ACHN (cell line): ENCODE measurements around the gene VSIR.

Experiments
- DNase-seq: peaks from one replicate; pipeline ENCODE4 v3.0.0-alpha.2; 2015
- in situ Hi-C: cut with HindIII; loops from 2 replicates; pipeline ENCODE4 v1.10.0; 2017; ENCODE audit warnings: low sequenced_read_pairs, low pct_ligation_motif_present, low pct_unique_long_range_greater_than_20kb

The VSIR gene

DNA sequence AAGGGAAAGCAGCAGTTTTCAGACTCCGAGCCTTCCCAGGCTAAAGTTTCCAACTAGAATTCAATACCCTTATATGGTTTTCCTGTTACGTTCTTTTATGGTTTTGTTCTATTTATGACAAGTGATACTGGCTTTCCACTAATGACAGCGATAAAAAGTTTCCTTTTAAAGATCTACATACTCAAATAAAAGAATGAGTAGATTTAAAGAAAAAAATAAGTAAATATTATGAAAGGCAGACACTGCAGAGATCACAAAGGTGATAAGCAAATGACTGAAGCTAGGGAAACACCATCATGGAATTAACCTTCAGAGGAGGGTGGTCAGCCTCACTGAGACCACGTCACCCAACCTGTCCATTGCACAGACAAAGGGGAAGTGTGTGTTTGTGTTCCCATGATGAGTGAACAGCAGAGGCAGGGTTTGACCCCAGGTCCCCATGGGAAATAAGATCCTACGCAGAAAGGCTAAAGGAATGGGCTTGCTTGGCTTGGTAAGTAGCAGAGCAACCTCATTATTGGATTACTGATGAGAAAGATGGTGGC is 4.0 kb downstream of the VSIR start:
- DNase-seq = no peak
- in situ Hi-C loops = no loop called here

DNA sequence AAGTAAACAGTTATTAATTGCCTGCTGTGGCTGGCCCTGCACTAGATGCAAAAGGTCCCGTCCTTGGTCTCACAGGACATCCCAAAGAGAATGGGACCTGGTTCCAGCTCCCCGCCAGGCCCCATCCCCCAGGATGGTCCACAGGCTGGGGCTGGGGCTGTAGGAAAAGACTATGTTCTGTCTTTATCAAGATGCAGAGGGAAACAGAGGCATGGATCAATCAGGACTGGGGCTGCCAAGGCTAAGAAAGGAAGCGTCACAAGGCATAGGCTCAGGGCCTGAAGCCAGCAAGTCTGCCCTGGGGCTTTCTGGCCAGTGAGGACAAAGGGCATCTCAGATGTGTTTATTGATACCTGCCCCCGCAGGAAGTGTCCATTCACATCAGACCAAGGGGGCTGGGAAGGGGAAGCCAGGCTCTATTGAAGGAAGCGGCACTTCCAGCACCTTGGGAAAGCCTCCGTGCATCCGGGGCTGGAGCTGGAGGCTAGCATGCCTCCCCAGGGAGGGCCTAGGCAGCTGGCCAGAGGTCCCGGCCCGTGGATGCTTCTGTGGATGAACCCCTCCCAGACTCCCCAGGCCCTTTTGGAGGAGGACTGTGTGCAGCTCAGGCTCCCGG is 5.8 kb downstream of the VSIR start:
- in situ Hi-C loops = no loop called here
- DNase-seq = no peak

DNA sequence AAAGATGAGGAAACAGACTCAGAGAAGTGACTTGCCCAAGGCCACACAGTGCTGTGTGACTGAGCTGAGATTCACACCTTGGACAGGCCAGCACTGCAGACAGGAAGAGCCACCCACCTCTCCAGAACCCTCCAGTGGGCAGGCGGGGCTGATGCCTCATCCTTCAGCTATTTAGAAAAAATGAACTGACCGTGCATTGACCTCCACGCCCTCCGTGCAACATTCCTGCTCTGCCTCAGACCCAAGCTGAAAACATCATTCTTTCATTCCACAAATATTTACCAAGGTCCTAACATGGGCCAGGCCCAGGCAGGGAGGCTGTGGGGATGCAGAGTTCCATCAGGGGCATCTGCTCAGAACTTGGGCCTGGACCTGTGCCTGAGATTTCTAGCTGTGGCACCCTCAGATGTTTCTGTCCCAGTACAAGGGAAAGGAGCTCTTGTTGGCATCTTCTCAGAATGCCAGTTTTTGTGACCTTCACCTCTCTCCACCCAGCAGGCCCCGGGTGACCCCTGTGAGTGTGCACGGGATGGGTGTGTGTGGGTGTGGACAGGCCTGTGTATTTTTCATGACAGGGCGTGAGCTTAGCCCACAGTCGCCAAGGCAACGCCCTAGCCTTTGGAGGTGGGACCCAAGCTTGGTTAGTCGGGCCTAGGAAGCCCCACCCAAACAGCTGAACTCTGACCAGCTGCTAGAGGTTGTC is 6.5 kb downstream of the VSIR start:
- in situ Hi-C loops = no loop called here
- peak; percentile 99 for DNase-seq

DNA sequence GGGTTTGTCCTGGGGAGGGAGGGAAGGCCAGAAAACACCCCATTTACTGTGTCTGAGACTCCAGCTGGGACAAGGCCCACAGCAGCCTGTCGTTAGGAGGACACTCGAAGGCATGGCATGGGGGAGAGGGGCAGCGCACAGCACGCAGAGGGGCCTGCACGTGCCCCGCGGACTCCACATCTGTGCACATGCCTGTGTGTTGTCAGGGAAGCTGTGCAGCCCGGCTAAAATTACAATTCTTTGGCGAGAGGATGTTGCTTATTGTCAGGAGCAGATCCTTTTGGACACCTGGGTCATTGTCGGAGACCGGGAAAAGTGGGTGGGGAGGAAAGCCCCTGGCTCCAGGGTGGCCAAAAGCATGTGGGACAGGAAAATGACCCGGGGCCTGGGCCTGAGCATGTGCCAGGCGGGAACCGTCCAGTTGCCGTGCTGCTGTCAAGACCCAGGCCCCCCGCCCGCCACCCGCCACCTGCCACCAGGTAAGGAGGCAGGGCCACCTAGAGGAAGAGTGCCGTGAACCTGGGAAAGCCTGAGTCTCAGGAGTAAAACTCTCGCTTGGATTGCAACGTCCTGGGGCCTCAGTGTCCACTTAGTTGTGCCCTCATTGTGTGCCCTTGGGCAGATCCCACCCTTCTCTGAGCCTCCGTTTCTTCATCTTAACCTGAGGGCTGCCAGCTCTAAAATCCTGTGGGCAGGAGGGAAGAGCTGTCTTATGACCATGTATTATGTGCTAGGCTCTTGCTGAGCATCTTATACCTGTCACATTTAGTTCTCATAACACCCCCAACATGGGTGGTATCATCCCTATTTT is 7.2 kb downstream of the VSIR start:
- DNase-seq = no peak
- in situ Hi-C loops = no loop called here

DNA sequence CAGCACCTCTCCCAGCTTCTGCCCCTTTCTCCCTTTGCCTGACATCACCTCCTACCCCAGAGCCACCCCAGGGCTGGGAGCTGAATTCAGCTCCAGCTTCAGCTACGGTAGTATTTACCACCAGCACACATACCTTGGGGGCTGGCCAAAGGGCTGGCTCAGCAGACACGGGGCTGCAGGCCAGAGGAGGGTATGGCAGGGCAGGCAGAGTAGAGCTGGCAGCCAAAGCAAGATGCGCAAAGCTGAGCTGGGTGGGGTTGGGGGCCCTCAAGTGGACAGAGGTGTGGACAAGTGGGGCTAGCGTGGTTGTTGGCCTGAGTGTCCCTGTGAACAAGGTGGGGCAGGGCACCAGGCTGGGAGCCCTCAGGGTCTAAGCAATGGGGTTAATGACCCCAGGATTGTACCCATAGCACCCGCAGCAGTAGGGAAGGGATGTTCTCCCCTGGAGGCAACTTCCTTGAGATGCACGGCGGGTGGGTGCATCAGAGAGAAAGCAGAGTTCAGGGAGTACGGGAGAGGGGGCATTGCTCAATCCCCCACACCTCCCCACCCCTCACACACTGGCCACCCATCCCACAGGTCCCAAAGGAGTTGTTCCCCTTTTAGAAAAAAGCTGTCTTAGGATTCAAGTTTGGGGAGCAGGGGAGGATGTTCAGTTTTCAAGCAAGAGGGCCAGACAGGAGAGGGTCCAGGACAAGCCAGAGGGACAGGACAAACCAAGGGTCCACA is 8.0 kb downstream of the VSIR start:
- in situ Hi-C loops = no loop called here
- no peak for DNase-seq

DNA sequence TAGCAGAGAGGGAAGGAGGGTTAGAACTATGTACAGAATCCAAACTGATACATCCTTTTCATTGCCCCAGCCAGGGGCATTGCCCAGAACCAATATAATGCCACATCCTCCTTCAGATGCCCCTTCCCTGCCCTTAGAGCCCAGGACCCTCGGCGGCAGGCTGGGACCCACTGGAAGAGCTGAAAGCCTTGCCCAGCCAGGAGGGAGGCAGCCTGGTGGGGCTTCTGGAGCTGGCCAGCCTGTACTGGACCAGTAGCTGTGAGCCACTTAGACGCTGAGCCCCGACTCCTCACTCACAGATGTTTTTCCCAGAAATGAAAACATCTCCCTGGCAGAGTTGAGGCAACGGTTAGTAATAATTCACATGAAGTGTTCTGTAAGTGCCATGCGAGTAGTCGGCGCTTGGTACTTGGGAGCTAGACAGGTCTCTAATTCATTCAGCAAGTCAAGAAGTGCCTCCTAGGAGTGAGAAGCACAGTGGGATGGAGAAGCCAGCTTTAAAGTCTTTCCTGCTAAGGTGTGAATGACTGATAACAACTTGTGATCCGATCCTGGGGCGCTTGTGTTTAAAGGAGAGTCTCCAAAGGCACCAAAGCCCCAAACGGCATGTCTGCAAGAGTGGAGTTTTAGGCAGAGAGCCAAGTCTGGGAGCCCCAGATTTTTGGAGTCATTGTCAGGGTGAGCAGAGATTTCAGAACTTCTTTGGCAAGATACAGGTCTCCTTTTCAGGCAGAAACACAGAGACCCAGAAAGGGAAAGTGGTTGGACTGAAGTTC is 9.8 kb downstream of the VSIR start:
- no peak for DNase-seq
- in situ Hi-C loops = no loop called here

DNA sequence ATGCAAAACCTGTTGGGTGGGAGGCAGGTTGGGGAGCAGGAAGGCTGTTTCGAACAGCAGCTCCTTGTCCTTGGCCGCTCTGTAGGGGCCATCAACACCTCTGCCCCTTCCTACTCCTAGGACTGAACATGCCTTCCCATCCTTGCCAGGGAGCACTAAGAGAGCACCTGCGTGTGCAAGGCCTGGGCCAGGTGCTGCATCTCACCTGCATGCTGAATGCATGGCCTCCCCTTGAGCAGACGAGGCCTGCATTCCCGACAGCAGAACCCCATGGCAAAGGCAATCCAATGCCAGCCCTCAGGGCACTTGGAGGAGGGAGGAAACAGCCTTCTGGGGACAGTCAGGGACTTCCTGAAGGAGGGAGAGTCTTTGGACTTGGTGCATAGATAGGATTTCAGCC is 11.0 kb downstream of the VSIR start:
- no peak for DNase-seq
- in situ Hi-C loops = no loop called here

DNA sequence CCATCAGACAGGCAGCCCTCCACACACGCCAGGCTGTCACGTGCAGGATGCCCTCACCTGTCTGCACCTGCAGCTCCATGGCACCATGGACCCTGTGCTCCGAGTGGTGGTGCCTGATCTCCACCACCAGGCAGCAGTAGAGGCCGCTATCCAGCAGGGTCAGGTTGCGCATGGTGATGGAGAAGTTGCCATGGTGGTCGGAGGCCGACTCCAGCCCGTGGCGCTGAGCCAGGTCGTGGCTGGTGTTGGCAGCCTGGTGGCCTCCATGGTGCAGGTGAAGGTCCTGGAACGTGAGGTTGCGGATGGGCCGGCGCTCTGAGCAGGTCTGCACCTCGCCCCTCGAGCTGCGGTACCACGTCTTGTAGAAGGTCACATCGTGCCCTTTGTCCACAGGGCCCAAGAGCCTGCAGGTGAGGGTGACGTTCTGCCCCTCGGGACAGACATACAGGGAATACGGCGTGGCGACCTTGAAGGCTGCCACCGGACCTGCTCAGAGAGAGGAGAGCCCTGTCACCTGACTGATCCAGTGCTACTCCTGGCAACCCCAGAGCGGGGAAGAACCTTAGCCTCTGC is 11.7 kb downstream of the VSIR start:
- in situ Hi-C loops = no loop called here
- no peak for DNase-seq

DNA sequence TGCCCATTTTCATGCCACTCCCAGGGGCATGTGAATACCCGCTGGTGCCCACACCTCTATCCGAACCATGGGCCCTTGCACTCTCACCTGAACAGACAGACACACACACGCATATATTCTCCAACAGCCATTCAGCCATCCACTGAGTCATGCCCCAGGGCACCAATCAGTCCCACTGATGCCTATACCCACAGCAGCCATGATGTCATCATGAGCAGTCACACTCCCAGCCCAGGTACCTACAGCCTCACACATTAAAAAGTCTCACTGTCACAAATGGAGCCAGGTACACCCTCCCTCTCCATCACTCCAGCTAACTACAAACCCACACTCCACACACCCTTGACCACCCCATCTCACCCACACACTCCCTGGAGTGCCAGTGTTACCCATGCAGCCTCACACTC is 12.2 kb downstream of the VSIR start:
- in situ Hi-C loops = no loop called here
- DNase-seq = no peak

DNA sequence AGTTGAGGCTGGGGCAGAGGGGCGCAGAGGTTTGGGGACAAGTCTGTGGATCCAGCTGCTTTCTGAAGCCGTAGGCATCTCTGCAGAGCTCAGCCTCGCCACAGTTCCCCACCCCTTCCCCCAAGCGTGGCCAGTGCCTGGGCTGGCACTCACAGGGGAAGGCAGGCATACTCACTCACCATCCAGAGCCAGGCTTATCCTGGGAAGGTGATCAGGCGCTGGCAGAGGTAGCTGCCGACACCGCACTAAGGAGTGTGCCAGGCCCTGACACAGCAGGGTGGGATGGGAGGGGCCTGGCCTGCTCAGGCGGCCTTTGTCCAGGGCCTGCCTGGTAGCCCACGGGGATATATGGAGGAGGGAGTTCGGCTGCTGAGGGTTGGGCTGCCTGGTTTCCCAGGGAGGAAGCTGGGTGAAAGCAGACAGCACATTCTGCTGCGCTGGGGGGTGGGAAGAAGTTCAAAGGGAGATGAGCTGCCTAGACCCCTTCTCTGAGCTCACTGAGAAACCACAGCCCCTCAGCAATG is 15.9 kb downstream of the VSIR start:
- no peak for DNase-seq
- in situ Hi-C loops = no loop called here

DNA sequence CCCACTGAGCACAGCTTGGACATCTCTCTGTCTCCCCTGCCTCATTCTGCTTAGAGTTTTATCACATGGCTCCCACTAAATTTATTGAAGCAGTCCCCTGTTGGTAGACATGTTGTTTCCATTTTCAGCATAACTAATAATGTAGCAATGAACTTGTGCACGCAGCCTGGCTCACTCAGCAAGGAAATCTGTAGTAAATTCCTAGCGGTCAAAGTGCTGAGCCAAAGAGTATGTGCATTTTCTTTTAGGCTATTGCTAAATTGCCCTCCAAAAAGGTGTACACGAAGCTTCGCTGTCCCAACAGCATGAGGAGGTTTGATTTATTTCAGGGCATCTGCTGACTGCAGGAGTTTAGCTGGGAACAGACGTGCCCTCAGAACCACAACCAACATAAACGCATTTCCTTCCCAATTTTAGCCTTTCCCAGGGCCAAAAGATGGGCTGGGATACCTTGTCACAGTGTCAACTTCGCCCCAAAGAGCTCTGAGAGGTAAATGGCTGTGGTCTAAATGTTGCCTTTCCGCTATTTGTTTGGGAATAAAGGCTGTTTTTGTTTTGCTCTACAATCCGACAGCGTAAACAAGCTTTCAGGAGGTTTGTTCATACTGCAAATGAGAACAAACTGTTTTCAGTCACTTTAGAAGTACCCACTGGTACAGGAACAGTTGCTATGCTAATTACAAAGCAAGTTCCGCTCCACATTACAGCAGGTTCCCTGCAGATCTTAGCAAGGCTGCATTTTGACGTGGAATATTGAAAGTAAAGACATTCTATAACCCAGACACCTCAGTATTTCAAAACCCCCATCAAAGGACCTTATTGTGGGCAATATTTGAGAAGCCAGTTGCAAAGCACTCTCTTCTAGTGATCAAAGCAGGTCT is 16.8 kb downstream of the VSIR start:
- DNase-seq = no peak
- in situ Hi-C loops = no loop called here

DNA sequence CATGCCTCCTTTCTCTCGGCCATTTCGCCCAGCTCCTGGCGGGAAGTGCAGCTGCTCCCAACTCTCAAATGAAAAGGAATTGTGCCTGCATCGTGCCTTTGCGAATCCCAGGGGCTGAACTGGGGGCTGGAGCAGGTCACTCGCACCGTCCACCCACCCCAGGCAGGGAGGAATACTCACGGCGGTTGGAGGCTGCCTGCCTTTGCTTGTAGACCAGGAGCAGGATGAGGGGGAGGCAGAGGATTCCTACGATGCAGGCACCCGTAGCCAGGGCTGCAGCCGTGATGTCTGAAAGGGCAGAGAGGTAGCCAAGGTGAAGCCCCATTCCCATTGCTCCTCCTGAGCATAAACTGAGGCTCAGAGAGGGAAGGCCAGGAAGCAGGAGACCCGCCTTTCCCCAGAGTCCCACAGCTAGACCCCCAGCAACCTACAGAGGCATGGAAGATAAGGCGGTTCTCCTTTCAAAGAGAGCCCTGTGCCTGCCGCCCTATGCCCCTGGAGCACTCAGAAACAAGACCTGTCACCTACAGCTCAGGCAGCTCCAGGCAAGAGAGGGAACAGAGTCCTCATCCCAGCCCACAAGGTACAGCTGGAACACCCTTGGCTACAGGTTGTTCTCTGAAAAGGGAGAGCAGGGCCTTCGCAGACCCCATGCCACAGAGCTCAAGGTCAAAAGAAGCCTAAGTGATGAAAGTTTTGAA is 18.0 kb downstream of the VSIR start:
- no peak for DNase-seq
- in situ Hi-C loops = no loop called here

DNA sequence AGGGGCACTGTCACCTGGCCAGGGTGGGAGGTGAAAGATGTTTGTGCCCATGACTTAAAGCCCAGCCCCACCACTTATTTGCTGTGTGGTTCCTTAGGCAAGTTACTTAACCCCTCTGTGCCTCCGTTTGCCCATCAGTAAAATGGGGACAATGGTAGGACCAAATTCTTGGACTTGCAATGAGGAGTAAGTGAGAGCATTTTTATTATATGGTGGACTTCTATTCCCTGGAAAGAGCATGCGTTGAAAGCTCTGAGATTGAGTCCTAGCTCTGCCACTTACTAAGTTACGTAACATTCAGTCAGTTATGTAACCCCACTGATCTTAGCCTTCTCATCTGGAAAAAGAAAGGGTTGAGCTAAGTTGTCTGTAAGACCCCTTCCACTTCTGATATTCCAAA is 18.8 kb downstream of the VSIR start:
- in situ Hi-C loops = no loop called here
- DNase-seq = no peak

DNA sequence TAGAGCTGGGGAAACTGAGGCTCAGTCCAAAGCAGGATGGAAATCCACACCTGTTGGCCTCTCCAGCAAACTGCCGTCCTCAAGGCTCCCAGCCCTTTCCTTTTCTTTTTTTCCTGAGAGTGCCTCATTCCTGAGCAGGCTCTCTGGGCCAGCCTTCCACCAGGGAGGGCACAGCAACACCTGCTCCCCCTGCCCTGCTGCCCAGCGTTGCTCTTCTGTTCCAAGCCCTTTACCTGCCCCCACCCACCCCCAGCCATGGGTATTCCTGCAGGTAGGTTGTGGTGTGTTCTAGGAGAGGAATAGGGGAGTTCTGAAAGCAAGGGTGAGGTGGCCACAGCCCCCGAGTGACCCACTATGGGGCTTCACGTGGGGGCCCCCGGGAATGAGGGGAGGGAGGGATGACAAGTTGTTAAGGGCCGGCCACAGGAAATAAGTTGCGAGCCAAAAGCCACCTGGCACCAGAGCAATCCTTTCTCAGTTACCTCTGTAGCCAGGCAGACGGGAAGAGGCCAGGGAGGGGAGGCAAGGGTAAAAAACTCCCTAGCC is 19.3 kb downstream of the VSIR start:
- in situ Hi-C loops = no loop called here
- DNase-seq = no peak

DNA sequence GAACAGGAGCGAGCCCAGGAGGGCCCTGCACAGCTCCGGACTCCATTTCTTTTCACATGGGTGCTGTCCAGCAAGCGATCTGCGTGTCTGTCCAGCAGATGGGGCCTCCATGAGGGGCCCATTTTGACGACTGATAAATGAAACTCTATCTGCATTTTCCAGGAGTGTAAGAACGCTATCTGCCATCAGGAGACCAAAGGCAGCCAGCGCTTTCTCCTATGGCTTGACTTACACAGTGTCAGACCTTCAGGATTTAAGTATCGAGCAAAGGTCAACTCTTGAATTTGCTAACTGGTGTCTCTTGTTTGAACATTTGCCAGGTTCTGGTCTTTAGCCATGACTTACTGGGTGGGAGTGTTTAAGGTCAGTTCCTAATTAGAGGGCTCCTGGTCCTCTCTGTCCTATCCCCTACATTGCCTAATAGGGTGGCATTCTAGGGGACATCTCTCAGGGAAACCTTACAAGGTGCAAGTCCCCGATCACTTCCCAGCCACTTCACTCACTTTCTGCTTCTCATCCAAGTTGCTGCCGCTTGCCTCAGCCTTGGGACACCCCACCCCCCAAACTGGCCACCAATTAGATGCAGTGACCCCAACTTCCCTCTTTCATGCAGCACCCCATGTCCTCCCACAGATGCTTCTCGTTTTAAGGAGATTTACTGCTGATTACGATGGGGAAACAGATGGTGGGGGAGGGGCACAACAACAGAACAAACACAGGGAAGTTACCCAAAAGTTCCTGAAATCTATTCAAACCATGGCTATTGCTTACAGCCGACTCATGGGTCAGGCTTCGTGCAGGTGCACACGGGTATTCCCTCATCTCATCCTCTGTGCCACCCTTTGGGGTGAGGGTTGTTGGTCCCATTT is 20.0 kb downstream of the VSIR start:
- in situ Hi-C loops = no loop called here
- DNase-seq = no peak
